OCI-LY7 (cell line): ENCODE measurements around the gene CGNL1.

Source experiments
- EZH2phosphoT487 ChIP-seq: fragments of 200-600 bp; sonication (generic); IDR thresholded peaks from 2 replicates; pipeline ENCODE4 v1.6.1; 2018; ENCODE audit warnings: low read depth, borderline replicate concordance, mild to moderate bottlenecking, mixed run types, antibody characterized with exemption, low read length, moderate library complexity, mixed read lengths
- TF ChIP-seq, protein P1 (sequence below): fragments of 200-600 bp; sonication (generic); conservative IDR thresholded peaks from 2 replicates; pipeline ENCODE4 v1.5.1; 2014; ENCODE audit warnings: mild to moderate bottlenecking, antibody characterized with exemption, low read length, moderate library complexity, mixed read lengths

GRCh38 chr15:57583282-57583681 lies 207.0 kb downstream of the CGNL1 start:
- TF ChIP-seq, protein P1, sequence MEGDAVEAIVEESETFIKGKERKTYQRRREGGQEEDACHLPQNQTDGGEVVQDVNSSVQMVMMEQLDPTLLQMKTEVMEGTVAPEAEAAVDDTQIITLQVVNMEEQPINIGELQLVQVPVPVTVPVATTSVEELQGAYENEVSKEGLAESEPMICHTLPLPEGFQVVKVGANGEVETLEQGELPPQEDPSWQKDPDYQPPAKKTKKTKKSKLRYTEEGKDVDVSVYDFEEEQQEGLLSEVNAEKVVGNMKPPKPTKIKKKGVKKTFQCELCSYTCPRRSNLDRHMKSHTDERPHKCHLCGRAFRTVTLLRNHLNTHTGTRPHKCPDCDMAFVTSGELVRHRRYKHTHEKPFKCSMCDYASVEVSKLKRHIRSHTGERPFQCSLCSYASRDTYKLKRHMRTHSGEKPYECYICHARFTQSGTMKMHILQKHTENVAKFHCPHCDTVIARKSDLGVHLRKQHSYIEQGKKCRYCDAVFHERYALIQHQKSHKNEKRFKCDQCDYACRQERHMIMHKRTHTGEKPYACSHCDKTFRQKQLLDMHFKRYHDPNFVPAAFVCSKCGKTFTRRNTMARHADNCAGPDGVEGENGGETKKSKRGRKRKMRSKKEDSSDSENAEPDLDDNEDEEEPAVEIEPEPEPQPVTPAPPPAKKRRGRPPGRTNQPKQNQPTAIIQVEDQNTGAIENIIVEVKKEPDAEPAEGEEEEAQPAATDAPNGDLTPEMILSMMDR = no peak
- TF ChIP-seq EZH2phosphoT487 = no peak
